Naive B cell (primary cell): Measurements from ENCODE around the gene ZNF177. TPM values are rescaled to one million over a fixed set of nuclear protein-coding genes. Genes with fewer than 3 reads are reported as not detected.
"Not testable (repeated sequence)": the region's sequence is repeated elsewhere in the genome, so short reads cannot be mapped to it uniquely, and the experiment has no call there.

Experiments used
- ATAC-seq, 2 donors: fragments of 150-1000 bp; cut with Tn5 transposase; 2 replicates each; pipeline ENCODE4 v1.10.0; 2021; ENCODE audit warnings: low read depth in 2 of 2, mild to moderate bottlenecking in 2 of 2, moderate library complexity in 2 of 2
- DNase-seq: peaks from one replicate; pipeline ENCODE4 v3.0.0; 2022
- H3K27ac Mint-ChIP-seq, 6 donors: one replicate each; pipeline ENCODE4 v1.8.0; 2020 to 2022; ENCODE audit warnings: mild to moderate bottlenecking in 6 of 6, mixed read lengths in 6 of 6, moderate library complexity in 5 of 6, inconsistent platforms in 2 of 6
- H3K27me3 Mint-ChIP-seq, 3 donors: one replicate each; pipeline ENCODE4 v1.8.0; 2021 to 2022; ENCODE audit warnings: mixed read lengths in 3 of 3, mild to moderate bottlenecking in 1 of 3
- H3K36me3 Mint-ChIP-seq, 2 donors: one replicate each; pipeline ENCODE4 v1.8.0; 2020 to 2022; ENCODE audit warnings: mixed read lengths in 2 of 2, inconsistent platforms in 1 of 2, mild to moderate bottlenecking in 1 of 2
- H3K4me1 Mint-ChIP-seq, 3 donors: one replicate each; pipeline ENCODE4 v1.8.0; 2020 to 2022; ENCODE audit warnings: mixed read lengths in 3 of 3, inconsistent platforms in 1 of 3, mild to moderate bottlenecking in 1 of 3, moderate library complexity in 1 of 3
- H3K4me3 Mint-ChIP-seq, 8 donors: one replicate each; pipeline ENCODE4 v1.8.0; 2020 to 2022; ENCODE audit warnings: mild to moderate bottlenecking in 8 of 8, mixed read lengths in 8 of 8, moderate library complexity in 8 of 8, inconsistent platforms in 2 of 8
- H3K9me3 Mint-ChIP-seq, 7 donors: one replicate each; pipeline ENCODE4 v1.8.0; 2020 to 2022; ENCODE audit warnings: mixed read lengths in 7 of 7, mild to moderate bottlenecking in 5 of 7, inconsistent platforms in 2 of 7, moderate library complexity in 1 of 7
- polyA plus RNA-seq, 6 donors: library from polyadenylated mRNA; unstranded; fragments of 300-500 nt; fragmentation: Illumina TruSeq; gene quantifications; one replicate each; pipeline ENCODE4 v1.2.3, GENCODE V29; 2021; ENCODE audit warnings: low read depth in 6 of 6

ZNF177 gene
- 1 to 10 TPM in 5 of 6 donors, not detected in 1; 1.1 to 4.9 (median 1.4) TPM for polyA plus RNA-seq

GRCh38 chr19:9362905-9363304 is at the start of gene ZNF177:
TSS of gene ZNF177 (plus strand) at chr19:9363013. CDS start at chr19:9378312, 15,299 bp downstream.
- Mint-ChIP-seq H3K9me3 (peaks cover 17 to 80% (median 63%) of the 10 kb centered on the region in 7 donors), H3K4me3 (peak within 1 kb of the TSS in 5 of 8 donors; percentile 42 to 75 (median 51)), H3K36me3 (peaks cover 23 to 39% of the 10 kb centered on the region in 2 donors), H3K27ac (no peak within 1 kb of the TSS), H3K4me1 (peaks cover 0 to 4% (median 0%) of the 10 kb centered on the region in 3 donors), H3K27me3 (peaks cover 0 to 8% (median 0%) of the 10 kb centered on the region in 3 donors)
- ATAC-seq (no peak), DNase-seq (no peak)

DNA sequence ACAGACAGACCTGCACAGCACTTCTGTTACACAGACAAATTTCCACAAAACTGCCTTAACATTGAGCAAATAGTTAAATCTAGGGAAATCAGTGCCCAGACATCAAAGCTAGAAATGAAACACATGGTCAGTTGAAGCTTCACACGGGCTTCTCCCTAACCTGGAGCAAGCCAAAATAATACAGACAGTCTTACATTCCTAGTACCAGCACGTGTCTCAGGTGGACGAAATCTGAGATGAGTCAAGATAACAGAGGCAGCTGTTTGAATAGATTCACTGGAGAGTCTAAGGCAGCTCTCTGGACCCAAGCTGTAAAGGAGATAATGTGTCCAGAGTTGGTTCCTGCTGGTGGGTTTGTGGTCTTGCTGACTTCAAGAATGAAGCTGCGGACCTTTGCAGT is 49.1 kb upstream of the ZNF177 start:
- ATAC-seq (no peak), DNase-seq (no peak)
- Mint-ChIP-seq H3K36me3 (peaks cover 6 to 9% of the 10 kb centered on the region in 2 donors), H3K27me3 (peaks cover 0 to 6% (median 0%) of the 10 kb centered on the region in 3 donors), H3K4me3 (no peak overlapping the region), H3K27ac (peak overlapping the region in 1 of 6 donors; percentile 57), H3K9me3 (peaks cover 3 to 41% (median 27%) of the 10 kb centered on the region in 7 donors), H3K4me1 (peaks cover 9 to 18% (median 14%) of the 10 kb centered on the region in 3 donors)

DNA sequence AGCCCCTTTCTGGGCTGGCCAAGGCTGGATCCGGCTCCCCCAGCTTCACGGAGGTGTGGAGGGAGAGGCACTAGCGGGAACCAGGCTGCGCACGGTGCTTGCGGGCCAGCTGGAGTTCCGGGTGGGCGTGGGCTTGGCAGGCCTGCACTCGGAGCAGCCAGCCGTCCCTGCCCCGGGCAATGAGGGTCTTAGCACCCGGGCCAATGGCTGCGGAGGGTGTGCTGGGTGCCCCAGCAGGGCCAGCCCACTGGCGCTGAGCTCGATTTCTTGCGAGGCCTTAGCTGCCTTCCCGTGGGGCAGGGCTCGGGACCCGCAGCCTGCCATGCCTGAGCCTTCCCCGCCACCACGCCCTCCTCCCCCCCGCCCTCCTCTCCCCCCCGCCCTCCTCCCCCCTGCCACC is 41.5 kb upstream of the ZNF177 start:
- DNase-seq (no peak), ATAC-seq (no peak)
- Mint-ChIP-seq H3K4me3 (no peak overlapping the region), H3K9me3 (peaks cover 0 to 44% (median 35%) of the 10 kb centered on the region in 7 donors), H3K4me1 (peaks cover 5 to 27% (median 20%) of the 10 kb centered on the region in 3 donors), H3K36me3 (peaks cover 0 to 8% of the 10 kb centered on the region in 2 donors), H3K27me3 (peaks cover 0 to 5% (median 0%) of the 10 kb centered on the region in 3 donors), H3K27ac (no peak overlapping the region)

- peaks cover 0 to 44% (median 32%) of the 10 kb centered on the region in 7 donors for H3K9me3 Mint-ChIP-seq
- peaks cover 5 to 28% (median 20%) of the 10 kb centered on the region in 3 donors for H3K4me1 Mint-ChIP-seq
- H3K36me3 Mint-ChIP-seq, result not testable (repeated sequence)
These were observed 41.1 kb upstream of the ZNF177 start for GRCh38 chr19:9321756-9322155.

DNA sequence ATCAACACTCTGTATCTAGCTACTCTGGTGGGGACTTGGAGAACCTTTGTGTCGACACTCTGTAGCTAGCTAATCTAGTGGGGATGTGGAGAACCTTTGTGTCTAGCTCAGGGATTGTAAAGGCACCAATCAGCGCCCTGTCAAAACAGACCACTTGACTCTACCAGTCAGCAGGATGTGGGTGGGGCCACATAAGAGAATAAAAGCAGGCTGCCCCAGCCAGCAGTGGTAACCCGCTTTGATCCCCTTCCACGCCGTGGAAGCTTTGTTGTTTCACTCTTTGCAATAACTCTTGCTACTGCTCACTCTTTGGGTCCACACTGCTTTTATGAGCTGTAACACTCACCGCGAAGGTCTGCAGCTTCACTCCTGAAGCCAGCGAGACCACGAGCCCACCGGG is 40.6 kb upstream of the ZNF177 start:
- not testable (repeated sequence) for H3K36me3 Mint-ChIP-seq, ATAC-seq, DNase-seq, H3K27me3 Mint-ChIP-seq
- Mint-ChIP-seq H3K4me1 (peaks cover 5 to 28% (median 20%) of the 10 kb centered on the region in 3 donors), H3K4me3 (peak overlapping the region in 7 of 8 donors; percentile 44 to 98 (median 95)), H3K27ac (peak overlapping the region in 1 of 6 donors; percentile 88), H3K9me3 (peaks cover 0 to 47% (median 32%) of the 10 kb centered on the region in 7 donors)

More at GRCh38 chr19:9321756-9322155, 41.1 kb upstream of the ZNF177 start:
- not testable (repeated sequence) for ATAC-seq, H3K27me3 Mint-ChIP-seq, DNase-seq, H3K27ac Mint-ChIP-seq
- peak overlapping the region in 1 of 8 donors; percentile 97 for H3K4me3 Mint-ChIP-seq

DNA sequence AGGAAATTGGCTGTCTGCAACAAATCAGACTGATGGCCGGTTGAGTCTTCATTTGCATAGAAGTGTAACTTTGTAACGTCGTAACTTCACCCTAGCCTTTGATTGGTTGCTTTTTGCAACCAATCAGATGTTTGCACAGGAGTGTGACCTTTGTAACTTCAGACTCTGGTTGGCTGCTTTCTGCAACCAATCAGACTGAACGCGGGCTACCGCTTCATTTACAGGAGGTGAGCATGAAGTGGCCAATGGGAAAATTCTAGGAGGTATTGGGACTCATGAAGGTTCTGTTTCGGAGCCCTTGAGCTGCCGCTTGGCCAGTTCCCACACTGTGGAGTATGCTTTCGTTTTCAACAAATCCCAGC is 39.3 kb upstream of the ZNF177 start:
- H3K9me3 Mint-ChIP-seq, result peaks cover 0 to 57% (median 41%) of the 10 kb centered on the region in 7 donors
- peaks cover 5 to 30% (median 20%) of the 10 kb centered on the region in 3 donors for H3K4me1 Mint-ChIP-seq
- ATAC-seq (peak; percentile 22 to 29), DNase-seq (no peak)
- H3K4me3 Mint-ChIP-seq, result peak overlapping the region; percentile 89 to 99 (median 97)
- H3K36me3 Mint-ChIP-seq, result peaks cover 6 to 15% of the 10 kb centered on the region in 2 donors
- H3K27me3 Mint-ChIP-seq, result peaks cover 0 to 5% (median 0%) of the 10 kb centered on the region in 3 donors
- peak overlapping the region; percentile 69 to 97 (median 92) for H3K27ac Mint-ChIP-seq

- peak; percentile 96 for DNase-seq
- Mint-ChIP-seq H3K4me1 (peaks cover 5 to 30% (median 20%) of the 10 kb centered on the region in 3 donors), H3K27ac (peak within 1 kb of the TSS; percentile 78 to 97 (median 95)), H3K9me3 (peaks cover 0 to 61% (median 45%) of the 10 kb centered on the region in 7 donors), H3K4me3 (peak within 1 kb of the TSS; percentile 89 to 99 (median 97)), H3K27me3 (peaks cover 0 to 5% (median 0%) of the 10 kb centered on the region in 3 donors), H3K36me3 (peaks cover 6 to 15% of the 10 kb centered on the region in 2 donors)
- peak; percentile 97 for ATAC-seq
These were observed 38.8 kb upstream of the ZNF177 start, which contains the start of gene ZNF559 for GRCh38 chr19:9323919-9324583. TSS of gene ZNF559 (plus strand) at chr19:9324179. CDS start at chr19:9338550, 14,371 bp downstream.

DNA sequence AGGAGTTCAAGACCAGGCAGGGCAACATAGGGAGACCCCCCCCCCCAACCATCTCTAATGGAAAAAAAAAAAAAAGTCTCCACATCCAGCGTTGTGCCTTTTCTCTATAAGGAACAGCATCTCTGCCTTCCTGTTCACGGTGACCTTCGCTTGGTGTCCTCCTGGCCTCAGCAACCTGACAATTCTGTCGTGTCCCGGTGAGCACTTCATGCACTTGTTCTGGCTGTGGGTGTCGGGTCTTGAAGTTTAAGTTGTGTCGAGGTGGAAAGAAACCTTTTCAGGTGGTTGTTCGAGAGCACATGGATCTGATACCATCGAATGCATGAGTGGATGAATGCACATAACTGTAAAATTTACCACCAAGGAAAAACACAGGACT is 38.2 kb upstream of the ZNF177 start:
- peak overlapping the region; percentile 61 to 96 (median 90) for H3K27ac Mint-ChIP-seq
- DNase-seq, result no peak
- H3K36me3 Mint-ChIP-seq, result peaks cover 6 to 15% of the 10 kb centered on the region in 2 donors
- H3K27me3 Mint-ChIP-seq, result peaks cover 0 to under 1% (median 0%) of the 10 kb centered on the region in 3 donors
- H3K9me3 Mint-ChIP-seq, result peaks cover 0 to 66% (median 49%) of the 10 kb centered on the region in 7 donors
- no peak for ATAC-seq
- H3K4me1 Mint-ChIP-seq, result peaks cover 5 to 30% (median 20%) of the 10 kb centered on the region in 3 donors
- peak overlapping the region; percentile 89 to 99 (median 97) for H3K4me3 Mint-ChIP-seq

GRCh38 chr19:9329999-9330398 is 32.8 kb upstream of the ZNF177 start:
- Mint-ChIP-seq H3K4me1 (peaks cover 0 to 12% (median 9%) of the 10 kb centered on the region in 3 donors), H3K36me3 (peaks cover 41 to 43% of the 10 kb centered on the region in 2 donors), H3K4me3 (peak overlapping the region in 1 of 8 donors; percentile 35), H3K9me3 (peaks cover 0 to 91% (median 69%) of the 10 kb centered on the region in 7 donors), H3K27me3 (no peaks in the 10 kb centered on the region), H3K27ac (no peak overlapping the region)
- no peak for DNase-seq
- ATAC-seq, result no peak

DNA sequence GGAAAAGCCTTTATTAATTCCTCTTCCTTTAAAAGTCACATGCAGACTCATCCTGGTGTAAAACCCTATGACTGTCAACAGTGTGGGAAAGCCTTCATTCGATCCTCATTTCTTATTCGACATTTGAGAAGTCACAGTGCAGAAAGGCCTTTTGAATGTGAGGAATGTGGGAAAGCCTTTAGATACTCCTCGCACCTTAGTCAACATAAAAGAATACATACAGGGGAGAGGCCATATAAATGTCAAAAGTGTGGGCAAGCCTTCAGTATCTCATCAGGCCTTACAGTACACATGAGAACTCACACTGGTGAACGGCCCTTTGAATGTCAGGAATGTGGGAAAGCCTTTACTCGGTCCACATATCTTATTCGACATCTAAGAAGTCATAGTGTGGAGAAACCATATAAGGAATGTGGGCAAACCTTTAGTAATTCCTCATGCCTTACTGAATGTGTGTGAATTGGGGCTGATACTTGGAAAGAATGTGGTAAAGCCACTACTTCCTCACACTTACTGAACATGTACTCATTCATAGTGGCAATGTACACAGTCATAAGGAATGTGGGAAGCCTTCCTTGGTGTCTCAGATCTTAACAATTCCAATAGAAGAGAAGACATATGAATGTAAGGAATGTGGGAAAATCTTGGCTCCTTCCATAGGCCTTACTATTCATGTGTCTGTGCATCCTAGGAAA is 20.1 kb upstream of the ZNF177 start:
- DNase-seq (no peak), ATAC-seq (no peak)
- peaks cover 11 to 94% (median 84%) of the 10 kb centered on the region in 7 donors for H3K9me3 Mint-ChIP-seq
- H3K27me3 Mint-ChIP-seq, result no peaks in the 10 kb centered on the region
- H3K4me1 Mint-ChIP-seq, result no peaks in the 10 kb centered on the region
- H3K4me3 Mint-ChIP-seq, result no peak overlapping the region
- H3K36me3 Mint-ChIP-seq, result peaks cover 69 to 71% of the 10 kb centered on the region in 2 donors
- no peak overlapping the region for H3K27ac Mint-ChIP-seq

DNA sequence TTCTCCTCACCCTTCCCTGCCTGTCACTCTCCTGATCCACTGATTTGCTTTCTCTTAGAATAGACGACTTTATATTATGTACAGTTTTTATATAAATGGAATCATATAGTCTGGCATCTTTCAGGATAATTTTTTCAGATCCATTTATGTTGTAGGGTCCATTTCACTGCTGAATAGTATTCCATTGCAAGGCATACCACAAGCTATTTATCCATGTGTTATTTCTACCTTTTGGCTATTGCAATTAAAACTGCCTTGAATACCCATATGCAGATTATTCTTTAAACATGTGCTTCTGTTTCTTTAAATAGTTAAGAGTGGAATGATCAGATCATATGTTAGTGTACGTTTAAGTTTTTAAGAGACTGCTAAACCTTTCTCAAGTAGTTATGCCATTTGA is 17.8 kb upstream of the ZNF177 start:
- no peak overlapping the region for H3K27ac Mint-ChIP-seq
- no peak for ATAC-seq
- H3K4me1 Mint-ChIP-seq, result no peaks in the 10 kb centered on the region
- no peak for DNase-seq
- no peaks in the 10 kb centered on the region for H3K27me3 Mint-ChIP-seq
- H3K9me3 Mint-ChIP-seq, result peaks cover 11 to 94% (median 87%) of the 10 kb centered on the region in 7 donors
- peaks cover 67 to 68% of the 10 kb centered on the region in 2 donors for H3K36me3 Mint-ChIP-seq
- H3K4me3 Mint-ChIP-seq, result no peak overlapping the region

- Mint-ChIP-seq H3K36me3 (peaks cover 53 to 57% of the 10 kb centered on the region in 2 donors), H3K9me3 (peaks cover 14 to 91% (median 83%) of the 10 kb centered on the region in 7 donors), H3K27ac (no peak overlapping the region), H3K4me3 (no peak overlapping the region), H3K27me3 (no peaks in the 10 kb centered on the region), H3K4me1 (no peaks in the 10 kb centered on the region)
- DNase-seq (no peak), ATAC-seq (no peak)
These were observed 14.6 kb upstream of the ZNF177 start for GRCh38 chr19:9348253-9348652.

GRCh38 chr19:9348671-9349070 is 14.1 kb upstream of the ZNF177 start:
- H3K9me3 Mint-ChIP-seq, result peaks cover 14 to 88% (median 79%) of the 10 kb centered on the region in 7 donors
- no peak overlapping the region for H3K27ac Mint-ChIP-seq
- no peaks in the 10 kb centered on the region for H3K27me3 Mint-ChIP-seq
- peaks cover 49 to 53% of the 10 kb centered on the region in 2 donors for H3K36me3 Mint-ChIP-seq
- DNase-seq (no peak), ATAC-seq (no peak)
- no peaks in the 10 kb centered on the region for H3K4me1 Mint-ChIP-seq
- no peak overlapping the region for H3K4me3 Mint-ChIP-seq
